IMR-90 (cell line): Measurements from ENCODE around the gene TBRG4. TPM values are rescaled to one million over a fixed set of nuclear protein-coding genes. Genes with fewer than 3 reads are reported as not detected.

ENCODE experiments used
- ATAC-seq: fragments of 200-7000 bp; cut with Tn5 transposase; 2 replicates; pipeline ENCODE4 v1.9.1; 2020; ENCODE audit warnings: low read depth, mild to moderate bottlenecking, moderate library complexity
- BruUV-seq: library from RNA; stranded (reverse); fragments of 400-500 nt; replicated peaks from 2 replicates; lab custom pipeline; 2021; lab: Mats Ljungman, UMichigan
- CTCF ChIA-PET: fragments of 300-600 bp; formaldehyde crosslinking; extraction: SDS; loops from one replicate; lab custom pipeline; 2021; ENCODE audit warnings: antibody characterized with exemption; lab: Yijun Ruan, JAX
- POLR2A ChIA-PET: fragments of 300-600 bp; sonication (Branson Sonifier 250); formaldehyde crosslinking; loops from one replicate; lab custom pipeline; 2022; ENCODE audit warnings: antibody characterized with exemption; ENCODE audit not compliant: unreplicated experiment; lab: Charles Lee
- DNase-seq: peaks from one replicate; pipeline ENCODE4 v3.0.0; 2013
- H2AFZ ChIP-seq: replicated peaks from 2 replicates; pipeline ENCODE3; 2013; ENCODE audit warnings: low read length, mild to moderate bottlenecking; ENCODE audit not compliant: poor library complexity
- H2AK5ac ChIP-seq: 2 replicates; pipeline ENCODE4 v1.6.1; 2013; ENCODE audit warnings: low read depth, low read length, inconsistent platforms
- H2AK9ac ChIP-seq: replicated peaks from 2 replicates; pipeline ENCODE3; 2013; ENCODE audit warnings: mild to moderate bottlenecking, low read depth, low read length, moderate library complexity; ENCODE audit not compliant: poor library complexity
- H2BK120ac ChIP-seq: 2 replicates; pipeline ENCODE4 v1.6.1; 2013; ENCODE audit warnings: low read depth, low read length, inconsistent platforms
- H2BK15ac ChIP-seq: 3 replicates; pipeline ENCODE4 v1.6.1; 2013; ENCODE audit warnings: low read depth, low read length, inconsistent platforms
- H2BK20ac ChIP-seq: 2 replicates; pipeline ENCODE4 v1.6.1; 2013; ENCODE audit warnings: low read depth, mild to moderate bottlenecking, inconsistent platforms, low read length, moderate library complexity
- H2BK5ac ChIP-seq: 2 replicates; pipeline ENCODE4 v1.6.1; 2013; ENCODE audit warnings: mild to moderate bottlenecking, low read depth, low read length, inconsistent platforms; ENCODE audit not compliant: poor library complexity, severe bottlenecking
- H3K14ac ChIP-seq: replicated peaks from 2 replicates; pipeline ENCODE4 v1.6.1; 2013; ENCODE audit warnings: low read depth, low read length, inconsistent platforms
- H3K18ac ChIP-seq: 2 replicates; pipeline ENCODE4 v1.6.1; 2013; ENCODE audit warnings: low read depth, low read length, control low read depth
- H3K23ac ChIP-seq: 2 replicates; pipeline ENCODE4 v1.6.1; 2013; ENCODE audit warnings: low read depth, low read length, inconsistent platforms
- H3K27ac ChIP-seq: 2 replicates; pipeline ENCODE4 v1.5.1; 2013; ENCODE audit warnings: mild to moderate bottlenecking, control low read depth, low read length; ENCODE audit not compliant: insufficient read depth
- H3K27me3 ChIP-seq: 2 replicates; pipeline ENCODE4 v1.6.1; 2013; ENCODE audit warnings: low read length; ENCODE audit not compliant: control insufficient read depth, insufficient read depth
- H3K36me3 ChIP-seq: 2 replicates; pipeline ENCODE4 v1.6.1; 2013; ENCODE audit warnings: low read length, mixed read lengths; ENCODE audit not compliant: control insufficient read depth, insufficient read depth
- H3K4ac ChIP-seq: 2 replicates; pipeline ENCODE4 v1.6.1; 2013; ENCODE audit warnings: low read depth, low read length, inconsistent platforms
- H3K4me1 ChIP-seq: 2 replicates; pipeline ENCODE4 v1.6.1; 2013; ENCODE audit warnings: low read length, mixed read lengths; ENCODE audit not compliant: control insufficient read depth, insufficient read depth
- H3K4me2 ChIP-seq: 2 replicates; pipeline ENCODE4 v1.6.1; 2013; ENCODE audit warnings: low read depth, mild to moderate bottlenecking, control low read depth, low read length, moderate library complexity
- H3K4me3 ChIP-seq: 2 replicates; pipeline ENCODE4 v1.5.1; 2013; ENCODE audit warnings: low read depth, mild to moderate bottlenecking, control low read depth, low read length, moderate library complexity; ENCODE audit not compliant: insufficient read depth
- H3K56ac ChIP-seq: 2 replicates; pipeline ENCODE4 v1.6.1; 2013; ENCODE audit warnings: low read length, inconsistent platforms; ENCODE audit not compliant: insufficient read depth; ENCODE audit errors: extremely low read depth
- H3K79me1 ChIP-seq, 2 experiments: 2 replicates each; pipeline ENCODE4 v1.6.1; 2013; ENCODE audit warnings: low read length in 2 of 2, inconsistent platforms in 1 of 2, low read depth in 1 of 2
- H3K9ac ChIP-seq: 2 replicates; pipeline ENCODE4 v1.6.1; 2013; ENCODE audit warnings: low read depth, low read length, control low read depth
- H3K9me1 ChIP-seq: 2 replicates; pipeline ENCODE4 v1.6.1; 2013; ENCODE audit warnings: low read length, inconsistent platforms; ENCODE audit not compliant: insufficient read depth
- H3K9me3 ChIP-seq: 2 replicates; pipeline ENCODE4 v1.6.1; 2013; ENCODE audit warnings: low read length; ENCODE audit not compliant: control insufficient read depth, insufficient read depth
- H4K20me1 ChIP-seq: 2 replicates; pipeline ENCODE4 v1.6.1; 2013; ENCODE audit warnings: low read length, inconsistent platforms; ENCODE audit not compliant: insufficient read depth
- H4K5ac ChIP-seq: 2 replicates; pipeline ENCODE4 v1.6.1; 2013; ENCODE audit warnings: mild to moderate bottlenecking, low read depth, low read length, control low read depth
- H4K8ac ChIP-seq, 2 experiments: 2 replicates each; pipeline ENCODE4 v1.6.1; 2013; ENCODE audit warnings: low read depth in 2 of 2, low read length in 2 of 2, control low read depth in 1 of 2, inconsistent platforms in 1 of 2
- H4K91ac ChIP-seq: 2 replicates; pipeline ENCODE4 v1.6.1; 2013; ENCODE audit warnings: low read depth, low read length, inconsistent platforms; ENCODE audit not compliant: insufficient read depth
- CEBPB ChIP-seq: IDR thresholded peaks from 2 replicates; pipeline ENCODE4 v1.6.1; 2012; ENCODE audit warnings: low read depth, low read length, improper control_type of control experiment
- FOS ChIP-seq: fragments of 150-350 bp; IDR thresholded peaks from 2 replicates; pipeline ENCODE4 v1.6.1; 2016; ENCODE audit warnings: low read depth, low read length
- MAFK ChIP-seq: IDR thresholded peaks from 2 replicates; pipeline ENCODE4 v1.6.1; 2012; ENCODE audit warnings: low read depth, low read length, improper control_type of control experiment
- MAZ ChIP-seq: IDR thresholded peaks from 2 replicates; pipeline ENCODE4 v1.6.1; 2012; ENCODE audit warnings: low read depth, mild to moderate bottlenecking, low read length, improper control_type of control experiment, moderate library complexity, borderline replicate concordance
- MXI1 ChIP-seq: IDR thresholded peaks from 2 replicates; pipeline ENCODE4 v1.6.1; 2012; ENCODE audit warnings: low read depth, mild to moderate bottlenecking, low read length, moderate library complexity, borderline replicate concordance
- POLR2A ChIP-seq: IDR thresholded peaks from 2 replicates; pipeline ENCODE4 v1.6.1; 2012; ENCODE audit warnings: mild to moderate bottlenecking, low read depth, low read length
- RAD21 ChIP-seq: IDR thresholded peaks from 2 replicates; pipeline ENCODE4 v1.6.1; 2012; ENCODE audit warnings: low read length, improper control_type of control experiment
- RCOR1 ChIP-seq: IDR thresholded peaks from 2 replicates; pipeline ENCODE4 v1.6.1; 2012; ENCODE audit warnings: mild to moderate bottlenecking, low read length, improper control_type of control experiment; ENCODE audit not compliant: insufficient replicate concordance
- SMC3 ChIP-seq: fragments of 150-350 bp; IDR thresholded peaks from 2 replicates; pipeline ENCODE4 v1.6.1; 2016; ENCODE audit warnings: low read depth, mild to moderate bottlenecking, antibody characterized with exemption, low read length, moderate library complexity
- USF2 ChIP-seq: fragments of 150-350 bp; IDR thresholded peaks from 2 replicates; pipeline ENCODE4 v1.6.1; 2017; ENCODE audit warnings: mild to moderate bottlenecking, antibody characterized with exemption, low read length, low read depth
- WGBS, 2 experiments: methylation state at CpG; one replicate each; pipeline versions ENCODE4 v1.1.5 to v1.1.7; 2013; ENCODE audit warnings: missing lambda C conversion rate in 2 of 2; ENCODE audit not compliant: insufficient read length in 1 of 2; ENCODE audit errors: extremely low coverage in 2 of 2; 5-methylcytosine and 5-hydroxymethylcytosine counted together
- dilution Hi-C: fragments of 300-500 bp; cut with HindIII; formaldehyde crosslinking; loops from one replicate; pipeline ENCODE4 v1.14.3; 2018; ENCODE audit warnings: low sequenced_read_pairs; ENCODE audit not compliant: unreplicated experiment
- in situ Hi-C: fragments of 300-500 bp; cut with MboI; formaldehyde crosslinking; loops from 3 replicates; pipeline ENCODE4 v1.14.3; 2019; ENCODE audit warnings: low sequenced_read_pairs, inconsistent platforms, mixed read lengths
- intact Hi-C: fragments of 100-400 bp; cut with micrococcal nuclease; formaldehyde crosslinking; loops from 2 replicates; pipeline ENCODE4 v1.10.0; 2022
- polyA plus RNA-seq, 3 experiments: library from polyadenylated mRNA; depleted of rRNA; stranded (reverse); fragments of >200 nt; gene quantifications; 2 replicates each; pipeline ENCODE4 v1.2.3, GENCODE V29; 2012; ENCODE audit warnings: low replicate concordance in 1 of 3
- total RNA-seq: library from RNA; depleted of rRNA; stranded (reverse); fragments of >200 nt; gene quantifications from 2 replicates; pipeline ENCODE4 v1.2.3, GENCODE V29; 2012

Gene TBRG4
- total and polyA plus RNA-seq, 2 of the 4 experiments (the other 2 are of a cell fraction) = 71.6 to 77.6 TPM

GRCh38 chr7:45072131-45073030 lies 39.1 kb downstream of the TBRG4 start (continued):
- TF ChIP-seq CEBPB (no peak), MAFK (no peak), FOS (no peak), MXI1 (no peak), MAZ (no peak)

- no peak overlapping the region for H4K91ac ChIP-seq
- POLR2A ChIA-PET = no interaction called here
- H2AK9ac ChIP-seq = no peak overlapping the region
- H3K56ac ChIP-seq = no peak overlapping the region
- H2BK5ac ChIP-seq = no peak overlapping the region
- CTCF ChIA-PET = no interaction called here
- WGBS, 2 experiments = 78% methylated on average over 2 of the region's 3 CpGs; no CpG with 5 or more reads in 1 of the 2 experiments
- H3K4me3 ChIP-seq = no peak overlapping the region
- H3K79me1 ChIP-seq = peaks cover 3 to 23% of the 10 kb centered on the region in 2 experiments
- dilution Hi-C loops (no loop called here), in situ Hi-C loops (no loop called here), intact Hi-C loops (no loop called here)
- H4K5ac ChIP-seq = no peak overlapping the region
- BruUV-seq = no TSS peak
- no peak overlapping the region for H2AFZ ChIP-seq
- H2BK120ac ChIP-seq = no peak overlapping the region
- no peak overlapping the region for H4K8ac ChIP-seq
- no peak overlapping the region for H2BK15ac ChIP-seq
- ATAC-seq (no peak), DNase-seq (no peak)
- no peak overlapping the region for H3K9ac ChIP-seq
- no peak overlapping the region for H3K23ac ChIP-seq
- H3K27me3 ChIP-seq = no peaks in the 10 kb centered on the region
- H3K4ac ChIP-seq = no peak overlapping the region
- H3K9me3 ChIP-seq = no peaks in the 10 kb centered on the region
- H3K18ac ChIP-seq = no peak overlapping the region
- peaks cover under 1% of the 10 kb centered on the region; the same call in 1 of the 2 replicates for H3K9me1 ChIP-seq
- H3K36me3 ChIP-seq = peaks cover 75% of the 10 kb centered on the region
- peaks cover 7% of the 10 kb centered on the region for H4K20me1 ChIP-seq
- no peak overlapping the region for H2AK5ac ChIP-seq
- H3K4me2 ChIP-seq = no peak overlapping the region
- no peak overlapping the region for H3K14ac ChIP-seq
- no peaks in the 10 kb centered on the region for H3K4me1 ChIP-seq
- H3K27ac ChIP-seq = no peak overlapping the region
- no peak for TF ChIP-seq SMC3
- TF ChIP-seq RAD21 = no peak
- no peak for TF ChIP-seq MAZ
- no peak for TF ChIP-seq POLR2A
- TF ChIP-seq USF2 = no peak
- no peak for TF ChIP-seq RCOR1
- no peak overlapping the region for H2BK20ac ChIP-seq
These were observed 40.0 kb downstream of the TBRG4 start for GRCh38 chr7:45071528-45071927.
